Measurements from ENCODE around the gene FNDC3B. TPM values are rescaled to one million over a fixed set of nuclear protein-coding genes. Genes with fewer than 3 reads are reported as not detected.

FNDC3B gene
- total and polyA plus RNA-seq, 9 donors: 22.1 to 198 (median 108) TPM

DNA sequence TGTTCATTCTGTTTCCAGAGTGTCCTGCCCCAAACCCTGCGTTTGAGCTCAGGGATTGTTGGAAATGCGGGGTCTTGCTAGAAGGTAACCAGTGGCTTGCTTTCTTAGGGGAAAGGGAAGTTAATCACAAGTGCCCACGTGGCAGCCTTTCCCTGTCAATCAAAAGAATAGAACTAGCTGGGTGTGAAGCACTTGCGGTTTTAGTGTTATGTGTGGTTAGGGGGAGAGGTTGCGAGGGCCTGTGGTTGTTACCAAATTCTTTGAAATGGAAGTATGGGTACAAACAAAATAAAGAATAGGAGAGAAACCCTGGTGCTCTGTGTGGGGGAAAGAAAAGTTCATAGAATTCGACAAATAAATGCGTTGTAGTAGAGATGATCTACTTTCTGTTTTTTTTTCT, 67.6 kb downstream of the FNDC3B start:
- H3K27me3 ChIP-seq: no peaks in the 10 kb centered on the region
- TF ChIP-seq, protein P1, sequence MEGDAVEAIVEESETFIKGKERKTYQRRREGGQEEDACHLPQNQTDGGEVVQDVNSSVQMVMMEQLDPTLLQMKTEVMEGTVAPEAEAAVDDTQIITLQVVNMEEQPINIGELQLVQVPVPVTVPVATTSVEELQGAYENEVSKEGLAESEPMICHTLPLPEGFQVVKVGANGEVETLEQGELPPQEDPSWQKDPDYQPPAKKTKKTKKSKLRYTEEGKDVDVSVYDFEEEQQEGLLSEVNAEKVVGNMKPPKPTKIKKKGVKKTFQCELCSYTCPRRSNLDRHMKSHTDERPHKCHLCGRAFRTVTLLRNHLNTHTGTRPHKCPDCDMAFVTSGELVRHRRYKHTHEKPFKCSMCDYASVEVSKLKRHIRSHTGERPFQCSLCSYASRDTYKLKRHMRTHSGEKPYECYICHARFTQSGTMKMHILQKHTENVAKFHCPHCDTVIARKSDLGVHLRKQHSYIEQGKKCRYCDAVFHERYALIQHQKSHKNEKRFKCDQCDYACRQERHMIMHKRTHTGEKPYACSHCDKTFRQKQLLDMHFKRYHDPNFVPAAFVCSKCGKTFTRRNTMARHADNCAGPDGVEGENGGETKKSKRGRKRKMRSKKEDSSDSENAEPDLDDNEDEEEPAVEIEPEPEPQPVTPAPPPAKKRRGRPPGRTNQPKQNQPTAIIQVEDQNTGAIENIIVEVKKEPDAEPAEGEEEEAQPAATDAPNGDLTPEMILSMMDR (IDR thresholded peaks at IDR 0.05): no peak
- TF ChIP-seq POLR2A (IDR thresholded peaks at IDR 0.05): no peak
- TF ChIP-seq EP300 (IDR thresholded peaks at IDR 0.05): no peak
- no peak overlapping the region for H3K4me3 ChIP-seq
- peaks cover 10% of the 10 kb centered on the region for H3K4me1 ChIP-seq (ENCODE audit: insufficient read depth)
- H3K9me3 ChIP-seq: no peaks in the 10 kb centered on the region
- no peak for DNase-seq
- H3K36me3 ChIP-seq: no peaks in the 10 kb centered on the region
- 82 to 86% (median 84%) methylated on average over 7 of the region's 7 CpGs for WGBS, 3 donors
- intact Hi-C loops (cut with DNase I): no loop called here
- no peak overlapping the region for H3K27ac ChIP-seq

DNA sequence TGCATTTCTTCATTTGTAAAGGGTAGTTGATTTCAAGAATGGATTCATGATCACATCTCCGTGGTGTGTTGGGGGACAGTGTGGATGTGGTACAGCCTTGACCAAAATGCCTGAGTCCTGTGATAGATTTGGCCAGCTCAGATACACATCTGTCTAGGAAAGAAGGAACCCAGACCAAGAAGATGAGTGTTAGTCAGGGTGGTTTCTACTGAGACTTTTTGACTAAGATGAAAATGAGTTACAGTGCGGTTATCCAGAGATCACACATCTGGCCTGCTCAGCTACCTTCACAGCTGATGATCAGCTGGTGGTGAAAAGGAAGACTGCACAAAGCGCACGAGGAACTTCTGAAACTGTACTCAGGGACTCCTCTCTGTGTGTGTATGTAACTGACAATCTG, 68.0 kb downstream of the FNDC3B start:
- H3K4me3 ChIP-seq: no peak overlapping the region
- no peaks in the 10 kb centered on the region for H3K36me3 ChIP-seq
- no peaks in the 10 kb centered on the region for H3K9me3 ChIP-seq
- TF ChIP-seq POLR2A (IDR thresholded peaks at IDR 0.05): no peak
- TF ChIP-seq, protein P1 (IDR thresholded peaks at IDR 0.05): no peak
- no peak for TF ChIP-seq EP300 (IDR thresholded peaks at IDR 0.05)
- H3K27ac ChIP-seq: no peak overlapping the region
- no peaks in the 10 kb centered on the region for H3K27me3 ChIP-seq
- WGBS, 3 donors: 78 to 88% (median 84%) methylated on average over 4 of the region's 4 CpGs
- H3K4me1 ChIP-seq (ENCODE audit: insufficient read depth): peaks cover 10% of the 10 kb centered on the region
- no peak for DNase-seq
- intact Hi-C loops (cut with DNase I): no loop called here

DNA sequence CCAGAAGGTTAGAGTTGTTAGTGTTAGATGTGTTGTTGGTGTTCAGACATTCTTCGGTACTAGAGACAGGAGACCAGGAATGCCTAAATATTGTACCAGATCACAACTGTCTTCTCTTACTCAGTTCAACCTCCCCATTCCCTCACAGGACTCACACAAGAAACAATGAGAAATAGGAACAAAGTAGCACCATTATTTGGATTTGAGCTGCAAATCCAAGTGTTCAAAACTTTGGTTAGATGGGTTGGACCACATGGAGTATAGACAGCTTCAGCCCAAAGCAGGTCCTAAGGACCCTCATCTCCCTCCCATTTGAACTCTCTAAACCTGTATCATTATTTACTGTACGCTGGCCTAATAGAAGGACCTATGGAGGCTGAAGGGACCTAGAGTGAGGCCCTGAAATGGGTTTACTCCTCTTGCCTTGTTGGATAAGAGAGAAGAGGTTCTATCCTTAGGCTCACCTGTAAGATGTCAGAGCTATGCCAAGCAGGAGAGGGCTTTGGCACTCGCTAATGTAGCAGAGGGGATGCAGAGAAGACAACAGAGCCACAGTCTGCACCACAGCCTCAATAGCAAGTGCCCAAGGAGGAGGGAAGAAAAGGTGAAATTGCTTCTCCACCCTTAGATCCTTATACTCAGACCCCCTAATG, 70.9 kb downstream of the FNDC3B start:
- H3K36me3 ChIP-seq: no peaks in the 10 kb centered on the region
- no peak overlapping the region for H3K27ac ChIP-seq
- H3K27me3 ChIP-seq: no peaks in the 10 kb centered on the region
- peaks cover 5% of the 10 kb centered on the region for H3K4me1 ChIP-seq (ENCODE audit: insufficient read depth)
- H3K4me3 ChIP-seq: no peak overlapping the region
- DNase-seq: no peak
- intact Hi-C loops (cut with DNase I): no loop called here
- TF ChIP-seq EP300 (IDR thresholded peaks at IDR 0.05): no peak
- TF ChIP-seq, protein P1 (IDR thresholded peaks at IDR 0.05): no peak
- no peak for TF ChIP-seq POLR2A (IDR thresholded peaks at IDR 0.05)
- WGBS, 3 donors: 94 to 100% (median 97%) methylated on average over 3 of the region's 3 CpGs
- H3K9me3 ChIP-seq: no peaks in the 10 kb centered on the region

DNA sequence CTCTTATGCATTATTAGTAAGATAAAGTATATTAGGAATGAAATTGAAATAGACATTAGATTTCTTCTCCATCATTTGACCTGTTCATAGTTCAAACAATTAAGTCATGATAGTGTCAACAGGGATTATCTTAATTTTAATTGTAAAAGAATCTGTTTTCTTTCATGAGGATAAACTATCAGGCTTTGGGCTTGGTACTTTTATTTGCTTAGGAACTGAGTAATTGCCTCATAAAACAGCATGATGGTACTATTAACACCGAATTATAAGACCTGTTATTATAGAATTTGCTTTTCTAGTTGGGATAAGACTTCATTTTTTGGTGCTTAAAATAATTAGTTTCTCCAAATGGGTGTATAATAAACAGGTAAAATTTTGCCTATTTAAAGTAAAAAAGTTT, 71.8 kb downstream of the FNDC3B start:
- Histone ChIP-seq H3K9me3 (no peaks in the 10 kb centered on the region), H3K36me3 (no peaks in the 10 kb centered on the region), H3K4me3 (no peak overlapping the region), H3K4me1 (ENCODE audit: insufficient read depth) (peaks cover 5% of the 10 kb centered on the region), H3K27ac (no peak overlapping the region), H3K27me3 (no peaks in the 10 kb centered on the region)
- DNase-seq: no peak
- 81 to 92% (median 82%) methylated on average over 1 of the region's 1 CpG for WGBS, 3 donors
- intact Hi-C loops (cut with DNase I): no loop called here
- TF ChIP-seq EP300 (IDR thresholded peaks at IDR 0.05) (no peak), POLR2A (IDR thresholded peaks at IDR 0.05) (no peak)
- TF ChIP-seq, protein P1 (IDR thresholded peaks at IDR 0.05): no peak
